GM23338 (cell line): ENCODE measurements around the gene LHX4. TPM values are rescaled to one million over a fixed set of nuclear protein-coding genes. Genes with fewer than 3 reads are reported as not detected.

ENCODE experiments used
- ATAC-seq: fragments of 200-7000 bp; cut with Tn5 transposase; 3 replicates; pipeline ENCODE4 v1.9.1; 2020
- DNase-seq: peaks from one replicate; pipeline ENCODE4 v3.0.0-alpha.2; 2015; ENCODE audit warnings: low spot score
- H2AFZ ChIP-seq: fragments of 200-600 bp; sonication (generic); 2 replicates; pipeline ENCODE4 v1.8.0; 2016; ENCODE audit warnings: antibody characterized with exemption, mild to moderate bottlenecking, moderate library complexity
- H3F3A ChIP-seq: fragments of 200-600 bp; sonication (generic); replicated peaks from 2 replicates; pipeline ENCODE4 v1.8.0; 2017; ENCODE audit warnings: antibody characterized with exemption, mixed run types, low read depth
- H3K27ac ChIP-seq: fragments of 200-600 bp; sonication (generic); 2 replicates; pipeline ENCODE4 v1.6.1; 2016; ENCODE audit warnings: low read depth
- H3K27me3 ChIP-seq: fragments of 200-600 bp; sonication (generic); 2 replicates; pipeline ENCODE4 v1.8.0; 2016; ENCODE audit warnings: mild to moderate bottlenecking, mixed run types, moderate library complexity; ENCODE audit not compliant: insufficient read depth
- H3K36me3 ChIP-seq: fragments of 200-600 bp; sonication (generic); 2 replicates; pipeline ENCODE4 v1.8.0; 2016; ENCODE audit warnings: mild to moderate bottlenecking; ENCODE audit not compliant: insufficient read depth
- H3K4me1 ChIP-seq: fragments of 200-600 bp; sonication (generic); 2 replicates; pipeline ENCODE4 v1.8.0; 2016; ENCODE audit warnings: mild to moderate bottlenecking, moderate library complexity; ENCODE audit not compliant: insufficient read depth
- H3K4me2 ChIP-seq: fragments of 200-600 bp; sonication (generic); 2 replicates; pipeline ENCODE4 v1.7.1; 2017; ENCODE audit warnings: mixed run types
- H3K4me3 ChIP-seq: fragments of 200-600 bp; sonication (generic); 2 replicates; pipeline ENCODE4 v1.6.1; 2016; ENCODE audit warnings: mixed run types
- H3K79me2 ChIP-seq: fragments of 200-600 bp; sonication (generic); replicated peaks from 2 replicates; pipeline ENCODE4 v1.8.0; 2017; ENCODE audit warnings: mild to moderate bottlenecking; ENCODE audit not compliant: insufficient read depth
- H3K9me2 ChIP-seq: fragments of 200-600 bp; sonication (generic); 2 replicates; pipeline ENCODE4 v1.8.0; 2017; ENCODE audit not compliant: insufficient read depth
- H4K20me1 ChIP-seq: fragments of 200-600 bp; sonication (generic); replicated peaks from 2 replicates; pipeline ENCODE4 v1.8.0; 2017; ENCODE audit warnings: mild to moderate bottlenecking; ENCODE audit not compliant: insufficient read depth
- H3K27ac Mint-ChIP-seq: 2 replicates; pipeline ENCODE4 v1.8.0; 2020; ENCODE audit warnings: inconsistent platforms, mild to moderate bottlenecking, moderate library complexity, mixed read lengths
- H3K27me3 Mint-ChIP-seq: 3 replicates; pipeline ENCODE4 v1.8.0; 2022; ENCODE audit warnings: low read depth, mild to moderate bottlenecking, moderate library complexity, mixed read lengths, inconsistent platforms; ENCODE audit not compliant: insufficient read depth, poor library complexity
- H3K36me3 Mint-ChIP-seq: 3 replicates; pipeline ENCODE4 v1.8.0; 2021; ENCODE audit warnings: low read depth, mild to moderate bottlenecking, inconsistent platforms, moderate library complexity, mixed read lengths
- H3K4me1 Mint-ChIP-seq: 3 replicates; pipeline ENCODE4 v1.8.0; 2020; ENCODE audit warnings: mild to moderate bottlenecking, inconsistent platforms, mixed read lengths
- H3K4me3 Mint-ChIP-seq: 3 replicates; pipeline ENCODE4 v1.8.0; 2021; ENCODE audit warnings: moderate library complexity, mild to moderate bottlenecking, inconsistent platforms, mixed read lengths
- H3K9me3 Mint-ChIP-seq: 3 replicates; pipeline ENCODE4 v1.8.0; 2020; ENCODE audit warnings: moderate library complexity, mild to moderate bottlenecking, inconsistent platforms, mixed read lengths
- CREB1 ChIP-seq: fragments of 250-450 bp; sonication (Bioruptor Pico); IDR thresholded peaks from 2 replicates; pipeline ENCODE4 v1.5.0; 2020; ENCODE audit warnings: low read depth, mild to moderate bottlenecking, moderate library complexity
- ETS1 ChIP-seq: IDR thresholded peaks from 2 replicates; pipeline ENCODE4 v1.6.1; 2016; ENCODE audit warnings: antibody characterized with exemption
- EZH2 ChIP-seq: fragments of 200-600 bp; sonication (generic); IDR thresholded peaks from one replicate; pipeline ENCODE4 v1.8.0; 2017; ENCODE audit warnings: antibody characterized with exemption, mild to moderate bottlenecking, low read depth; ENCODE audit not compliant: unreplicated experiment
- EZH2phosphoT487 ChIP-seq: fragments of 200-600 bp; sonication (generic); IDR thresholded peaks from one replicate; pipeline ENCODE4 v1.8.1; 2018; ENCODE audit warnings: antibody characterized with exemption; ENCODE audit not compliant: unreplicated experiment
- JUNB ChIP-seq: IDR thresholded peaks from one replicate; pipeline ENCODE4 v1.6.1; 2016; ENCODE audit warnings: antibody characterized with exemption; ENCODE audit not compliant: unreplicated experiment
- NANOG ChIP-seq: IDR thresholded peaks from 2 replicates; pipeline ENCODE4 v1.6.1; 2016; ENCODE audit warnings: antibody characterized with exemption, borderline replicate concordance
- STAT1 ChIP-seq: IDR thresholded peaks from one replicate; pipeline ENCODE4 v1.6.1; 2016; ENCODE audit warnings: antibody characterized with exemption; ENCODE audit not compliant: unreplicated experiment
- ZNF114 ChIP-seq: fragments of 250-450 bp; sonication (Bioruptor Pico); IDR thresholded peaks from 2 replicates; pipeline ENCODE4 v1.5.0; 2020; ENCODE audit warnings: mild to moderate bottlenecking, moderate library complexity
- ZNF331 ChIP-seq: fragments of 250-450 bp; sonication (Bioruptor Pico); IDR thresholded peaks from 2 replicates; pipeline ENCODE4 v1.5.0; 2020; ENCODE audit warnings: low read depth, mild to moderate bottlenecking, moderate library complexity
- polyA plus RNA-seq: library from polyadenylated mRNA; unstranded; fragments of >200 nt; fragmentation: Nextera tagmentation; extraction: Ambion mirVana; gene quantifications from 2 replicates; pipeline ENCODE4 v1.2.1, GENCODE V29; 2016
- total RNA-seq: library from RNA; depleted of rRNA; stranded (reverse); fragments of >200 nt; shearing (Covaris generic); gene quantifications from 2 replicates; pipeline ENCODE4 v1.2.3, GENCODE V29; 2014
- TF ChIP-seq, protein P1 (sequence below): IDR thresholded peaks from one replicate; pipeline ENCODE4 v1.6.1; 2018; ENCODE audit warnings: antibody characterized with exemption; ENCODE audit not compliant: unreplicated experiment
- TF ChIP-seq, protein P2 (sequence below), 2 experiments: fragments of 200-600 bp in 1 of 2; sonication (generic) in 1 of 2; conservative IDR thresholded peaks; 2 replicates each; pipeline versions ENCODE4 v1.5.1 to v1.6.1; 2016 to 2017; ENCODE audit warnings: antibody characterized with exemption in 2 of 2, low read depth in 2 of 2, mild to moderate bottlenecking in 2 of 2, moderate library complexity in 1 of 2

The LHX4 gene
- total and polyA plus RNA-seq, 2 experiments from 2014 or later: 1.4 to 2.5 TPM

GRCh38 chr1:180261524-180262155 is 31.6 kb downstream of the LHX4 start (continued):
- no peak for TF ChIP-seq ETS1
- no peak for TF ChIP-seq JUNB
- TF ChIP-seq, protein P1, sequence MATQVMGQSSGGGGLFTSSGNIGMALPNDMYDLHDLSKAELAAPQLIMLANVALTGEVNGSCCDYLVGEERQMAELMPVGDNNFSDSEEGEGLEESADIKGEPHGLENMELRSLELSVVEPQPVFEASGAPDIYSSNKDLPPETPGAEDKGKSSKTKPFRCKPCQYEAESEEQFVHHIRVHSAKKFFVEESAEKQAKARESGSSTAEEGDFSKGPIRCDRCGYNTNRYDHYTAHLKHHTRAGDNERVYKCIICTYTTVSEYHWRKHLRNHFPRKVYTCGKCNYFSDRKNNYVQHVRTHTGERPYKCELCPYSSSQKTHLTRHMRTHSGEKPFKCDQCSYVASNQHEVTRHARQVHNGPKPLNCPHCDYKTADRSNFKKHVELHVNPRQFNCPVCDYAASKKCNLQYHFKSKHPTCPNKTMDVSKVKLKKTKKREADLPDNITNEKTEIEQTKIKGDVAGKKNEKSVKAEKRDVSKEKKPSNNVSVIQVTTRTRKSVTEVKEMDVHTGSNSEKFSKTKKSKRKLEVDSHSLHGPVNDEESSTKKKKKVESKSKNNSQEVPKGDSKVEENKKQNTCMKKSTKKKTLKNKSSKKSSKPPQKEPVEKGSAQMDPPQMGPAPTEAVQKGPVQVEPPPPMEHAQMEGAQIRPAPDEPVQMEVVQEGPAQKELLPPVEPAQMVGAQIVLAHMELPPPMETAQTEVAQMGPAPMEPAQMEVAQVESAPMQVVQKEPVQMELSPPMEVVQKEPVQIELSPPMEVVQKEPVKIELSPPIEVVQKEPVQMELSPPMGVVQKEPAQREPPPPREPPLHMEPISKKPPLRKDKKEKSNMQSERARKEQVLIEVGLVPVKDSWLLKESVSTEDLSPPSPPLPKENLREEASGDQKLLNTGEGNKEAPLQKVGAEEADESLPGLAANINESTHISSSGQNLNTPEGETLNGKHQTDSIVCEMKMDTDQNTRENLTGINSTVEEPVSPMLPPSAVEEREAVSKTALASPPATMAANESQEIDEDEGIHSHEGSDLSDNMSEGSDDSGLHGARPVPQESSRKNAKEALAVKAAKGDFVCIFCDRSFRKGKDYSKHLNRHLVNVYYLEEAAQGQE: no peak
- no peak for TF ChIP-seq ZNF331 (CRISPR knock-in tag)
- TF ChIP-seq ZNF114 (CRISPR knock-in tag): no peak
- TF ChIP-seq, protein P2, sequence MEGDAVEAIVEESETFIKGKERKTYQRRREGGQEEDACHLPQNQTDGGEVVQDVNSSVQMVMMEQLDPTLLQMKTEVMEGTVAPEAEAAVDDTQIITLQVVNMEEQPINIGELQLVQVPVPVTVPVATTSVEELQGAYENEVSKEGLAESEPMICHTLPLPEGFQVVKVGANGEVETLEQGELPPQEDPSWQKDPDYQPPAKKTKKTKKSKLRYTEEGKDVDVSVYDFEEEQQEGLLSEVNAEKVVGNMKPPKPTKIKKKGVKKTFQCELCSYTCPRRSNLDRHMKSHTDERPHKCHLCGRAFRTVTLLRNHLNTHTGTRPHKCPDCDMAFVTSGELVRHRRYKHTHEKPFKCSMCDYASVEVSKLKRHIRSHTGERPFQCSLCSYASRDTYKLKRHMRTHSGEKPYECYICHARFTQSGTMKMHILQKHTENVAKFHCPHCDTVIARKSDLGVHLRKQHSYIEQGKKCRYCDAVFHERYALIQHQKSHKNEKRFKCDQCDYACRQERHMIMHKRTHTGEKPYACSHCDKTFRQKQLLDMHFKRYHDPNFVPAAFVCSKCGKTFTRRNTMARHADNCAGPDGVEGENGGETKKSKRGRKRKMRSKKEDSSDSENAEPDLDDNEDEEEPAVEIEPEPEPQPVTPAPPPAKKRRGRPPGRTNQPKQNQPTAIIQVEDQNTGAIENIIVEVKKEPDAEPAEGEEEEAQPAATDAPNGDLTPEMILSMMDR (conservative IDR thresholded peaks at IDR 0.05; ENCODE audit: low read depth in 2 of 2): no peak
- no peak for TF ChIP-seq EZH2phosphoT487
- no peak for TF ChIP-seq CREB1 (CRISPR knock-in tag)

GRCh38 chr1:180262628-180263488 is 32.8 kb downstream of the LHX4 start:
- no peak overlapping the region for H3K4me3 Mint-ChIP-seq
- Histone ChIP-seq H4K20me1 (no peaks in the 10 kb centered on the region), H3K4me3 (no peak overlapping the region), H3K36me3 (no peaks in the 10 kb centered on the region), H3K4me1 (peaks cover 11% of the 10 kb centered on the region), H3K9me2 (no peaks in the 10 kb centered on the region), H3K27me3 (no peaks in the 10 kb centered on the region), H3F3A (no peaks in the 10 kb centered on the region), H3K4me2 (no peak overlapping the region), H2AFZ (no peak overlapping the region), H3K79me2 (no peaks in the 10 kb centered on the region), H3K27ac (no peak overlapping the region)
- no peak for TF ChIP-seq STAT1
- TF ChIP-seq NANOG: no peak
- TF ChIP-seq CREB1 (CRISPR knock-in tag): no peak
- no peak for TF ChIP-seq ETS1
- no peak for TF ChIP-seq JUNB
- TF ChIP-seq, protein P2 (conservative IDR thresholded peaks at IDR 0.05; ENCODE audit: low read depth in 2 of 2): no peak
- TF ChIP-seq EZH2: no peak
- TF ChIP-seq ZNF331 (CRISPR knock-in tag): no peak
- no peak for TF ChIP-seq EZH2phosphoT487
- H3K4me1 Mint-ChIP-seq: peaks cover 27% of the 10 kb centered on the region
- H3K27ac Mint-ChIP-seq: peak overlapping the region; percentile 56; the same call in 1 of the 2 replicates
- no peaks in the 10 kb centered on the region; the same call in 2 of the 3 replicates for H3K36me3 Mint-ChIP-seq
- DNase-seq (no peak), ATAC-seq (peak; percentile 12; the same call in 2 of the 3 replicates)
- no peaks in the 10 kb centered on the region; the same call in 2 of the 3 replicates for H3K9me3 Mint-ChIP-seq
- H3K27me3 Mint-ChIP-seq: peaks cover 20% of the 10 kb centered on the region
